IPS-18c (cell line): Measurements from ENCODE around the gene SPATS2.
A peak's percentile ranks its signal among the peaks of the same experiment; 100 is the strongest.

Source experiments
- H3K4me3 ChIP-seq: 2 replicates; pipeline ENCODE4 v1.7.0; 2013; ENCODE audit warnings: low read depth, mild to moderate bottlenecking, low read length, moderate library complexity; ENCODE audit not compliant: insufficient read depth
- H3K9me3 ChIP-seq: one replicate; pipeline ENCODE4 v1.6.1; 2013; ENCODE audit warnings: mild to moderate bottlenecking, low read length, moderate library complexity; ENCODE audit not compliant: control insufficient read depth, insufficient read depth

Gene SPATS2

GRCh38 chr12:49559011-49559675 is 191.9 kb downstream of the SPATS2 start:
- no peaks in the 10 kb centered on the region for H3K9me3 ChIP-seq
- no peak overlapping the region for H3K4me3 ChIP-seq

- no peak overlapping the region for H3K4me3 ChIP-seq
- H3K9me3 ChIP-seq = no peaks in the 10 kb centered on the region
Measured at GRCh38 chr12:49560695-49561094, 193.4 kb downstream of the SPATS2 start.

- H3K9me3 ChIP-seq = no peaks in the 10 kb centered on the region
- H3K4me3 ChIP-seq = no peak overlapping the region
Measured at GRCh38 chr12:49562233-49562632, 195.0 kb downstream of the SPATS2 start.

- Histone ChIP-seq H3K4me3 (no peak overlapping the region), H3K9me3 (no peaks in the 10 kb centered on the region)
Measured at GRCh38 chr12:49562831-49563230, 195.6 kb downstream of the SPATS2 start.

- Histone ChIP-seq H3K4me3 (no peak overlapping the region), H3K9me3 (no peaks in the 10 kb centered on the region)
Measured at GRCh38 chr12:49563951-49564685, 196.9 kb downstream of the SPATS2 start.

- H3K4me3 ChIP-seq = no peak overlapping the region
- H3K9me3 ChIP-seq = no peaks in the 10 kb centered on the region
Measured at GRCh38 chr12:49564686-49565405, 197.6 kb downstream of the SPATS2 start.

GRCh38 chr12:49565406-49566265 is 198.4 kb downstream of the SPATS2 start:
- H3K4me3 ChIP-seq = no peak overlapping the region
- H3K9me3 ChIP-seq = no peaks in the 10 kb centered on the region

- H3K4me3 ChIP-seq = no peak overlapping the region
- H3K9me3 ChIP-seq = no peaks in the 10 kb centered on the region
Measured at GRCh38 chr12:49566361-49566760, 199.1 kb downstream of the SPATS2 start.

- H3K9me3 ChIP-seq = no peaks in the 10 kb centered on the region
- peak overlapping the region; percentile 71 for H3K4me3 ChIP-seq
Measured at GRCh38 chr12:49567302-49567610, 200.0 kb downstream of the SPATS2 start.

GRCh38 chr12:49567611-49568441 is 200.6 kb downstream of the SPATS2 start, which contains the start of gene MCRS1:
TSS of gene MCRS1 (minus strand) at chr12:49568142. CDS start at chr12:49566731, 1,411 bp downstream.
- Histone ChIP-seq H3K9me3 (no peaks in the 10 kb centered on the region), H3K4me3 (peak within 1 kb of the TSS; percentile 71)

GRCh38 chr12:49568442-49569162 is 201.3 kb downstream of the SPATS2 start:
- Histone ChIP-seq H3K4me3 (peak overlapping the region; percentile 71), H3K9me3 (no peaks in the 10 kb centered on the region)
